Kidney glomerular epithelial cell (primary cell): Measurements from ENCODE around the gene CASP14.
A peak's percentile ranks its signal among the peaks of the same experiment; 100 is the strongest.
"Not testable (repeated sequence)": the region's sequence is repeated elsewhere in the genome, so short reads cannot be mapped to it uniquely, and the experiment has no call there.

ENCODE experiments used
- DNase-seq: peaks from one replicate; lab custom pipeline; 2025; lab: John Stamatoyannopoulos, UW

Gene CASP14

GRCh38 chr19:15072930-15073647 lies 23.8 kb downstream of the CASP14 start:
- no peak for DNase-seq

- no peak for DNase-seq
Measured at GRCh38 chr19:15074371-15074770, 25.1 kb downstream of the CASP14 start.

- no peak for DNase-seq
Measured at GRCh38 chr19:15075806-15076205, 26.5 kb downstream of the CASP14 start.

- not testable (repeated sequence) for DNase-seq
Measured at GRCh38 chr19:15080002-15080401, 30.7 kb downstream of the CASP14 start.

GRCh38 chr19:15081911-15082310 lies 32.6 kb downstream of the CASP14 start, which contains the start of gene OR1I1:
Gene OR1I1 (plus strand): TSS chr19:15082211. CDS start chr19:15087066, 4,855 bp downstream.
- DNase-seq, result no peak

- no peak for DNase-seq
Measured at GRCh38 chr19:15087182-15087581, 37.9 kb downstream of the CASP14 start.

- DNase-seq, result peak; percentile 64
Measured at GRCh38 chr19:15091918-15092753, 42.9 kb downstream of the CASP14 start.

- no peak for DNase-seq
Measured at GRCh38 chr19:15093001-15093400, 43.7 kb downstream of the CASP14 start.

GRCh38 chr19:15096223-15096622 lies 46.9 kb downstream of the CASP14 start:
- no peak for DNase-seq

GRCh38 chr19:15097980-15098379 lies 48.7 kb downstream of the CASP14 start:
- not testable (repeated sequence) for DNase-seq

GRCh38 chr19:15098460-15098859 lies 49.2 kb downstream of the CASP14 start:
- DNase-seq, result no peak

GRCh38 chr19:15099017-15099582 lies 49.8 kb downstream of the CASP14 start:
- no peak for DNase-seq

- peak; percentile 22 for DNase-seq
Measured at GRCh38 chr19:15101479-15102082, 52.3 kb downstream of the CASP14 start.

GRCh38 chr19:15104003-15104402 lies 54.7 kb downstream of the CASP14 start:
- no peak for DNase-seq

GRCh38 chr19:15104411-15104810 lies 55.1 kb downstream of the CASP14 start:
- no peak for DNase-seq

- no peak for DNase-seq
Measured at GRCh38 chr19:15105044-15105443, 55.8 kb downstream of the CASP14 start.

- peak; percentile 65 for DNase-seq
Measured at GRCh38 chr19:15107061-15108010, 58.1 kb downstream of the CASP14 start, which contains the start of gene SYDE1. Gene SYDE1 (plus strand): TSS chr19:15107401. CDS start chr19:15107434, 33 bp downstream.
